Raji (cell line): Measurements from ENCODE around the gene SPAG17.

ENCODE experiments used
- POLR2A ChIP-seq: IDR thresholded peaks from 2 replicates; pipeline ENCODE4 v1.6.1; 2011; ENCODE audit warnings: low read depth, low read length, control low read depth; ENCODE audit not compliant: insufficient read depth

SPAG17 gene

GRCh38 chr1:118185084-118185832 is at the start of gene SPAG17:
Gene SPAG17 (minus strand): TSS chr1:118185228. CDS start chr1:118185157, 71 bp downstream.
- no peak for TF ChIP-seq POLR2A

GRCh38 chr1:118225471-118225870 is 40.4 kb upstream of the SPAG17 start:
- no peak for TF ChIP-seq POLR2A

DNA sequence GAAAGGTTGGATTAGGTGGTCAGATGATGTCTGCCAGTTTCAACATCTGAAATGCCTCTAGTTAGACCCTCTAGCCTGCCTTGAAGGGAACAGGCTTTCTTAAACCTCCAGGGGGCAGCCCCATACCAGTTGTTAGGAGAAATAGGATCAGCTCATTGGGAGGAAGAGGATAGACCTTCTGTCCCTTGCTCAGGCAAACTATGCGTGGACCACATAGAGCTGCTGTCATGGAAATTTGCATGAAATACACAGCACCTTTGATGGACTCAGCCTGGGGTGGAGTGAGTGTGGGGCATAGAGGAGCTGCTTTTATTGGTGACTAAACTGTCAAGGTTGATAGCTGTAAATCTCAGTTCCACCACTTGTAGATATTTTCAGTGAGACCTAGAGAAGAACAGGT is 38.4 kb upstream of the SPAG17 start:
- TF ChIP-seq POLR2A: no peak

DNA sequence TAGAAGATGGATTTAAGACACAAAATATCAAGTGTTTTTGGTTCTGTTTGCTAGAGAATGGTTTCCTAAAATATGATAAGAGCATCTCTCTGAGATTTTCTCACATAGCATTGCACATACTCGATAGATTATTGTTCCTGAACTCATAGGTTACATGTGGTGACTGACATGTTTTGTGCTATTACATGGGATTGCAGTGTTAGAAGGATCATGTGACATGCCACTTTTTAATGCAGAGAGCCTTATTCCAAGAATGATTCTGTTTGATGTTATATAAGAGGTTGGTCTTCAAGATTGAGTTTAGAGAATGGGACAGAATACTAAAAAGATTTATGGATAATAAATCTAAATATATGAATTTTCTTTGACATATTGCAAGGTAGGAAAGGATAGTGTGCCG is 34.4 kb upstream of the SPAG17 start:
- no peak for TF ChIP-seq POLR2A

DNA sequence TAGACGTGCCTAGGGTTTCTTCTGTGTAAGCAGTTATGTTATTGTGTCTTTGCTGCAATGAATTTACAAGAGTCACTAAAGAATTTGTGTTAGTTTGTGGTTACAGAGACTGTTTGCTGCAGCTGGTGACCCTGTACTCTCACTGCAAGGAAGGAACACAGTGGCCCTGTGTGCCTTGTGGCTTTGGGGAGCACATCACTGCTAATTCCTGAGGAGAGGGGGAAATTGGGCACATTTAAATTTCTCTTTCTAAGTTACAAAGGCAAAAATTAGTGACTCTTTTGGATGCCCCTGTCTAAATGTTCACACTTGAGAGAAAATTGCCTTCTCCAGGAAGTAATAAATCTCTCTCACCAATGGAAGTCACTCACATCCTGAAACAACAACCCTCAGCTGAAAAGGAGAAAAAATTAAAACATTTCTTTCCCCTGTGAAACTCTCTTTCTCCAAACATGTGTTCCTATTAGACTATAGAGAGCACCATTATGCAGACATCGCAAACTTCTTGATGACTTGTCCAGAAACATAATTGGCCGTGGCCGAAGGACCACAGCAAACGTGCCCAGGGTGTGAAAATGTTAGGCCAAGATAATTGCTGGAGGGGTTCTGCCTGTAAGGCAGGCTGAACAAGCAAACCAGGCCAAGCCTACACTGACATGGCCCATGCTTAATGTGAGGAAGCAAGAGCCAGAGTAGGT is 32.3 kb upstream of the SPAG17 start:
- TF ChIP-seq POLR2A: no peak

GRCh38 chr1:118214866-118215265 is 29.8 kb upstream of the SPAG17 start:
- no peak for TF ChIP-seq POLR2A

GRCh38 chr1:118210723-118211110 is 25.7 kb upstream of the SPAG17 start:
- TF ChIP-seq POLR2A: no peak

- no peak for TF ChIP-seq POLR2A
These were observed 25.2 kb upstream of the SPAG17 start for GRCh38 chr1:118210051-118210722.

DNA sequence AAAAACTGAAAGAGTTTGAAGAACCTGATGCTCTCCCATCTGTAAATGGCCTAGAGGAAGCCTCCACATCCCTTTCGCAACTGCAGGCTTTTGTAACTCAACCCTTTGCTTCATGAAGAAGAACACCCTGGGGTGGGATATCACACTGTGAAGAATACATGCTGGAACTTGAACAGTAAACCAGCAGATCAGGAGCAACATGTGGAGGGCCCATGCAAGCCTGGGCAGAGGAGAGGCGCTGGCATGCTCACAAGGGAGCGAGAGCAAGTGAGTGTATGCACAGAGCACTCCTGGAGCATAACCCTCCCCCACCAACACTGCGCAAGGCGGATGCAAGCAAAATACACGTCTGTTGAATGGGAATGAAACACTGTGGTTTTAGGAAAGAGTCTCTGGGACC is 24.6 kb upstream of the SPAG17 start:
- TF ChIP-seq POLR2A: no peak

GRCh38 chr1:118206966-118207365 is 21.9 kb upstream of the SPAG17 start:
- TF ChIP-seq POLR2A: no peak

DNA sequence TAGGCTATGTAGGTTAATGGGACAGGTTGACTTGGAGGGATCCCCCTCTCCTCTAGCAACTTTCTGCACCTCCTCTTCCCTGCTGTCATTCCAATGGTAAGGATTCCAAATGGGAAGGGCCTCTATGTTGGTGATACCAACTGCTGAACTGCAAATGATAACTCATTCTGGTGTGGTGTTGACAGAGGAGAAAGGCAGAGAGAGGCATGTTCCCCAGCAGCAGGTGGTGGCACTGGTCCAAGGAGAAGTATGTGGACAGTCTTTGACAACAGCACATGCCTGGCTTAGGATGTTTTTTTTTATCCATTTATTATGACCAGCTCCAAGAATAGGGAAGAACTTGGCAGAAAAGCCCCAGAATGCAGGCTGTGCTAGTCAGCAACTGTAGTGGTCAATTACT is 19.6 kb upstream of the SPAG17 start:
- TF ChIP-seq POLR2A: no peak

GRCh38 chr1:118204105-118204504 is 19.1 kb upstream of the SPAG17 start:
- TF ChIP-seq POLR2A: no peak

DNA sequence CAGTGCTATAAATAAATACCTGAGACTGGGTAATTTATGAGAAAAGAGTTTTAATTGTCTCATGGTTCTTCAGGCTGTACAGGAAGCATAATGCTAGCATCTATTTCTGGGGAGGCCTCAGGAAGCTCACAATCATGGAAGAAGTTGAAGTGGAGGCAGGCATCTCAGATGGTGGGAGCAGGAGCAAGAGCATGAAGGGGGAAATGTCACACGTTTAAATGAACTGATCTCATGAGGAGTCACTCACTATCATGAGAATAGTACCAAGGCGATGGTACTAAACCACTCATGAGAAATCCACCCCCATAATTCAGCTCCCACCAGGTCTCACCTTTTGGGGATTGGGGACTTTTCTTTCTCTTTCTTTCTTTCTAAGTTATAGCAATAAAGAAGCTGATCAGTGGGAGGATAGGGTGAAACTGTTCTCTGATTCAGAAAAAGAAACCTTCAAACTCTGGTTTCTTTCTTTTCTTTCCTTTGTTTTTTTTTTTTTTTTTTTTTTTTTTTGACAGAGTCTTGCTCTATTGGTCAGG is 17.1 kb upstream of the SPAG17 start:
- TF ChIP-seq POLR2A: no peak

DNA sequence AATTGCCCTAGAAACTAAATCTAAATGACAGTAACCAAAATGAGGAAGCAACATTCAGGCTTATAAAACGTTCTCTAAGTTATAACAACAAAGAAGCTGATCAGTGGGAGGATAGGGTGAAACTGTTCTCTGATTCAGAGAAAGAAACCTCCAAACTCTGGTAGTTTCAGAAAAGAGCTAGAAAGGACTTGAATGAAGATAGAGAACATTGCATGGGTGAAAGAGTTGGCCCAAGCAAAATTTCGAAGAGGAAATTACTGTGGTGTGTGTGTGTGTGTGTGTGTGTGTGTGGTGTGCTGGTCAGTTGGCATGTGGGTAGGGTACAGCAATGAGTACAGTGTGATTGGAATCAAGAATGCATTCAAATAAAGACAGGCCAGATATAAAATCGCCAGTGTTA is 16.5 kb upstream of the SPAG17 start:
- TF ChIP-seq POLR2A: no peak

DNA sequence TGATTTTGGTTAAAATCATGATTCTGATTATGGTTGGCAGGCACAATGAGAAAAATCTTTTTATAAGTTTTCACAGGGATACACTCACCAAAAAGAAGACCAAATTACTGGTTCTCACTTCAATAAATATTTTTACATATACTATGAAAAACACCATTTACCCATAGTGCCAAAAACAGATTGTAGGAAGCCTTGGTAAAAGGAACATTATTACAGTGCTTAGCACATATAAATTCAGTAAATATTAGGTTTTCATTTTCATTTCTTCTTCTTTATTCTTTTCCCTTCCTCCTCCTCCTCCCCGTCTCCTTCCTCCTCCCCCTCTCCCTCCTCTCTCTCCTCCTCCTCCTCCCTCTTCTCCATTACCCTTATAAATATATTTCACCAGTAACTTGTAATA is 15.8 kb upstream of the SPAG17 start:
- no peak for TF ChIP-seq POLR2A

GRCh38 chr1:118190561-118190960 is 5.5 kb upstream of the SPAG17 start:
- TF ChIP-seq POLR2A: no peak

DNA sequence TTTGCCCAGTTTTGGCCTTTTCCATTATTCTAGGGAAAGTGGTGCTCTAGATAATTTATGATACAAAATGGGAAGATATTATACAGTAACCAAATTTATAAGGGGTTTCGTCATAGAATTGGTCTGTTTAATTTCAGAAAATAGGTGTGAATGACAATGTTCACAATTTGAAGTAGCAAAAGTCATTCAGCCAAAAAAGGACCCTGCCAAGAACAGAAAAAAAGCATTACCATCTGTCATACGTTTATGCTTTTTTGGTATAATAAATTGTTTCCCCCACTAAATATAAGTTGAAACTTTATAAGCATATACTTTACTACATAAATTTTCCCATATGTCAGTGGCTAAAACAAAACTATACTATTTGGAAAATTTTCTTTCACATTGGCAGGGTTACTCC is 4.5 kb upstream of the SPAG17 start:
- no peak for TF ChIP-seq POLR2A

- no peak for TF ChIP-seq POLR2A
These were observed 3.4 kb upstream of the SPAG17 start for GRCh38 chr1:118188411-118188810.
